Thyroid gland (tissue), 4 donors: ENCODE data around the gene CYP2D6.

ENCODE experiments used
- CTCF ChIP-seq, 6 experiments: fragments of 200-600 bp in 3 of 6; fragments of 450-650 bp in 3 of 6; sonication (generic) in 3 of 6; IDR thresholded peaks; one replicate each; pipeline ENCODE4 v1.5.1; 2016 to 2019; ENCODE audit warnings: antibody characterized with exemption in 6 of 6, mild to moderate bottlenecking in 2 of 6, inconsistent platforms in 1 of 6, moderate library complexity in 1 of 6
- POLR2A ChIP-seq, 2 donors: fragments of 450-650 bp; IDR thresholded peaks; one replicate each; pipeline ENCODE4 v1.6.1; 2017; ENCODE audit warnings: antibody characterized with exemption in 2 of 2, mild to moderate bottlenecking in 2 of 2, moderate library complexity in 1 of 2

GRCh38 chr22:42111798-42112197 lies 18.8 kb downstream of the CYP2D6 start:
- no peak for TF ChIP-seq CTCF (IDR thresholded peaks at IDR 0.05)
- no peak for TF ChIP-seq POLR2A (IDR thresholded peaks at IDR 0.05)
